Endothelial cell of umbilical vein (primary cell): ENCODE measurements around the gene TSACC. TPM values are rescaled to one million over a fixed set of nuclear protein-coding genes. Genes with fewer than 3 reads are reported as not detected.
A peak's percentile ranks its signal among the peaks of the same experiment; 100 is the strongest.

Experiments
- BruUV-seq: library from RNA; stranded (reverse); fragments of 400-500 nt; replicated peaks from 2 replicates; lab custom pipeline; 2021; lab: Mats Ljungman, UMichigan
- CTCF ChIA-PET: fragments of 300-600, 350-600 bp; sonication (Branson Sonifier 250); formaldehyde crosslinking; loops from one replicate; lab custom pipeline; 2021; ENCODE audit warnings: antibody characterized with exemption, inconsistent platforms; lab: Charles Lee
- POLR2A ChIA-PET: fragments of 300-600, 350-600 bp; sonication (Branson Sonifier 250); formaldehyde crosslinking; loops from one replicate; lab custom pipeline; 2021; ENCODE audit warnings: antibody characterized with exemption, inconsistent platforms; lab: Charles Lee
- DNase-seq: peaks from one replicate; pipeline ENCODE4 v3.0.0-alpha.2; 2011; ENCODE audit warnings: low read depth, low spot score
- FAIRE-seq: peaks from 2 replicates; lab custom pipeline; 2011; peaks lifted over from hg19 to GRCh38; lab: Jason Lieb, UNC
- H2AFZ ChIP-seq: 2 replicates; pipeline ENCODE4 v1.6.0; 2012; ENCODE audit warnings: low read depth, low read length, control low read depth, inconsistent platforms
- H3K27ac ChIP-seq: 2 replicates; pipeline ENCODE4 v1.5.1; 2011; ENCODE audit warnings: low read depth, mild to moderate bottlenecking, control low read depth, low read length, moderate library complexity; ENCODE audit not compliant: insufficient read depth
- H3K27me3 ChIP-seq, 2 experiments: 2 replicates each; pipeline versions ENCODE4 v1.6.0 to v1.6.1; 2011; ENCODE audit warnings: low read length in 2 of 2, mixed read lengths in 1 of 2; ENCODE audit not compliant: control insufficient read depth in 2 of 2, insufficient read depth in 2 of 2
- H3K36me3 ChIP-seq, 2 experiments: 2 replicates in 1 of 2; 3 replicates in 1 of 2; pipeline ENCODE4 v1.5.1; 2011; ENCODE audit warnings: low read length in 2 of 2, mild to moderate bottlenecking in 1 of 2, moderate library complexity in 1 of 2; ENCODE audit not compliant: control insufficient read depth in 2 of 2, insufficient read depth in 2 of 2; ENCODE audit errors: extremely low read depth in 1 of 2
- H3K4me1 ChIP-seq: 3 replicates; pipeline ENCODE4 v1.5.1; 2011; ENCODE audit warnings: mild to moderate bottlenecking, low read length; ENCODE audit not compliant: control insufficient read depth, insufficient read depth; ENCODE audit errors: extremely low read depth
- H3K4me2 ChIP-seq: 2 replicates; pipeline ENCODE4 v1.6.1; 2011; ENCODE audit warnings: low read length, control low read depth, mixed read lengths; ENCODE audit not compliant: insufficient read depth
- H3K4me3 ChIP-seq, 3 experiments: fragments of 200-600 bp in 1 of 3; sonication (generic), shearing (Covaris generic) in 1 of 3; replicated peaks in 1 of 3; 2 replicates each; pipeline ENCODE4 v1.5.1; 2011 to 2016; ENCODE audit warnings: control low read depth in 3 of 3, low read length in 3 of 3, mild to moderate bottlenecking in 2 of 3, inconsistent platforms in 1 of 3, low read depth in 1 of 3, moderate library complexity in 1 of 3; ENCODE audit not compliant: insufficient read depth in 1 of 3
- H3K79me2 ChIP-seq: 2 replicates; pipeline ENCODE4 v1.6.0; 2012; ENCODE audit warnings: low read length, inconsistent platforms; ENCODE audit not compliant: control insufficient read depth, insufficient read depth
- H3K9ac ChIP-seq: replicated peaks from 2 replicates; pipeline ENCODE3; 2011; ENCODE audit warnings: low read length, control low read depth; ENCODE audit not compliant: insufficient read depth; ENCODE audit errors: extremely low read depth
- H3K9me1 ChIP-seq: replicated peaks from 3 replicates; pipeline ENCODE4 v1.6.0; 2011; ENCODE audit warnings: mild to moderate bottlenecking, low read length; ENCODE audit not compliant: control insufficient read depth, insufficient read depth; ENCODE audit errors: extremely low read depth
- H3K9me3 ChIP-seq: replicated peaks from 2 replicates; pipeline ENCODE4 v1.5.1; 2012; ENCODE audit warnings: low read length, inconsistent platforms; ENCODE audit not compliant: control insufficient read depth, insufficient read depth
- H4K20me1 ChIP-seq: replicated peaks from 2 replicates; pipeline ENCODE3; 2011; ENCODE audit warnings: mild to moderate bottlenecking, low read length; ENCODE audit not compliant: control insufficient read depth, insufficient read depth; ENCODE audit errors: extremely low read depth
- CTCF ChIP-seq, 2 donors: IDR thresholded peaks; 1 replicate in 1 of 2; 2 replicates in 1 of 2; pipeline ENCODE4 v1.5.1; 2011; ENCODE audit warnings: low read length in 2 of 2, mild to moderate bottlenecking in 2 of 2, moderate library complexity in 2 of 2, control low read depth in 1 of 2, inconsistent platforms in 1 of 2, low read depth in 1 of 2; ENCODE audit not compliant: insufficient read depth in 1 of 2; ENCODE audit errors: extremely low read depth in 1 of 2
- EZH2 ChIP-seq: IDR thresholded peaks from 2 replicates; pipeline ENCODE4 v1.6.1; 2012; ENCODE audit warnings: borderline replicate concordance, low read depth, mild to moderate bottlenecking, moderate library complexity, low read length, inconsistent platforms; ENCODE audit not compliant: severe bottlenecking
- FOS ChIP-seq: IDR thresholded peaks from 2 replicates; pipeline ENCODE4 v1.6.1; 2011; ENCODE audit warnings: mild to moderate bottlenecking, low read length, moderate library complexity, borderline replicate concordance; ENCODE audit not compliant: insufficient read depth
- GATA2 ChIP-seq: IDR thresholded peaks from 2 replicates; pipeline ENCODE4 v1.7.0; 2011; ENCODE audit warnings: low read depth, mild to moderate bottlenecking, moderate library complexity, mixed read lengths, low read length; ENCODE audit not compliant: insufficient read length, insufficient read depth
- JUN ChIP-seq: IDR thresholded peaks from 2 replicates; pipeline ENCODE4 v1.6.1; 2011; ENCODE audit warnings: borderline replicate concordance, low read depth; ENCODE audit not compliant: insufficient read length, insufficient read depth
- MAX ChIP-seq: IDR thresholded peaks from 2 replicates; pipeline ENCODE4 v1.6.1; 2011; ENCODE audit not compliant: insufficient read depth, insufficient read length
- MYC ChIP-seq: IDR thresholded peaks from one replicate; pipeline ENCODE4 v1.6.1; 2011; ENCODE audit warnings: mild to moderate bottlenecking, low read depth, low read length
- POLR2A ChIP-seq: IDR thresholded peaks from 2 replicates; pipeline ENCODE4 v1.6.1; 2012; ENCODE audit warnings: low read depth, mild to moderate bottlenecking, control low read depth, low read length
- POLR2AphosphoS5 ChIP-seq: IDR thresholded peaks from 2 replicates; pipeline ENCODE4 v1.6.1; 2012; ENCODE audit warnings: low read depth, mild to moderate bottlenecking, control low read depth, low read length, moderate library complexity; ENCODE audit not compliant: insufficient read depth
- dilution Hi-C: fragments of 300-500 bp; cut with MboI; formaldehyde crosslinking; loops from one replicate; pipeline ENCODE4 v1.15.0; 2019; ENCODE audit warnings: low sequenced_read_pairs; ENCODE audit not compliant: extremely low pct_ligation_motif_present
- intact Hi-C: fragments of 100-400 bp; cut with micrococcal nuclease; formaldehyde crosslinking; loops from one replicate; pipeline ENCODE4 v1.10.0; 2022
- polyA plus RNA-seq, 4 experiments: library from polyadenylated mRNA; depleted of rRNA in 3 of 4; stranded (reverse) in 3 of 4; unstranded in 1 of 4; fragments of >200 nt; gene quantifications; 2 replicates each; pipeline versions ENCODE4 v1.2.1 to v1.2.3, GENCODE V29; 2011 to 2012; ENCODE audit warnings: missing spikeins in 1 of 4
- total RNA-seq: library from RNA; stranded (reverse); gene quantifications from 2 replicates; pipeline ENCODE4 v1.2.3, GENCODE V29; 2021

The TSACC gene
- total and polyA plus RNA-seq, 2 donors (not counting 3 experiments of a cell fraction or from before 2014, with no cell fraction given), result 0.69 to 0.94 TPM

DNA sequence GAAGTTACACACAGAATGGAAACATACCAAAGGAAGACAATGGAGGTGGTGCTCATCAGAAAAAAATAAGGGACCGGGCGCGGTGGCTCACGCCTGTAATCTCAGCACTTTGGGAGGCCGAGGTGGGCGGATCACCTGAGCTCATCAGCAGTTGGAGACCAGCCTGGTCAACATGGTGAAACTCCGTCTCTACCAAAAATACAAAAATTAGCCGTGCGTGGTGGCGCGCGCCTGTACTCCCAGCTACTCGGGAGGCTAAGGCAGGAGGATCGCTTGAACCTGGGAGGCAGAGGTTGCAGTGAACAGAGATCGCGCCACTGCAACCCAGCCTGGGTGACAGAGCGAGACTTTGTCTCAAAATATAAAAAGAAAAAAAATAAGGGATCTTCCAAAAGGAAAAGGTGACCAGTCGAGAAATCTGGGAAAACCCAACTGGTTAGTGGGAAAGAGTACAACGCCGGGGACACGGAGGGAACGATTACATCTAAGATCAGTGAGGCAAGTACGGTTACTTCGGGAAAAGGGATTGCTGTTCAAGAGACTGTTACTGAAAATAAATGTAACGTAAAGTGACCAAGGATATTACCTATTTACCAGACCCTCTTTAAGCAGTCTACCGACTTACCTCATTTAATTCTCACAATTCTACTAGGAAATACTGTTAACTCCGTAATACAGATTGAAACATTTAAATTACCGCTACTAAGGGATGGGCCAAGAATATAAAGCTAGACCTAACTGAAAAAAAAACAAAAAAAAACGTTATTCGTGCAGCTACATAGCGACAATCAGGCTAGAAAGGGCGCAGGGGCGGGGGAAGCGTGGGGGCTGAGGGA lies 1.1 kb upstream of the TSACC start:
- DNase-seq (no peak), FAIRE-seq (peak; percentile 33)
- Histone ChIP-seq H3K4me1 (peaks cover 15% of the 10 kb centered on the region), H3K9ac (peak overlapping the region; percentile 73), H3K4me2 (peak overlapping the region; percentile 83), H3K36me3 (peaks cover 13 to 14% of the 10 kb centered on the region in 2 experiments), H3K79me2 (peaks cover 44% of the 10 kb centered on the region), H2AFZ (peak overlapping the region; percentile 12), H4K20me1 (no peaks in the 10 kb centered on the region), H3K27ac (peak overlapping the region; percentile 9), H3K4me3 (peak overlapping the region; percentile 57 to 92 (median 57)), H3K27me3 (no peaks in the 10 kb centered on the region), H3K9me1 (no peaks in the 10 kb centered on the region), H3K9me3 (no peaks in the 10 kb centered on the region)
- POLR2A ChIA-PET, result no interaction called here
- dilution Hi-C loops, result no loop called here
- TF ChIP-seq GATA2, result no peak
- TF ChIP-seq CTCF (IDR thresholded peaks at IDR 0.05; ENCODE audit: extremely low read depth in 1 of 2, insufficient read depth in 1 of 2, low read depth in 1 of 2, low read length in 2 of 2), result no peak
- no peak for TF ChIP-seq FOS
- no peak for TF ChIP-seq JUN
- no peak for TF ChIP-seq MAX
- TF ChIP-seq EZH2, result no peak
- no peak for TF ChIP-seq POLR2A
- no peak for TF ChIP-seq MYC
- no peak for TF ChIP-seq POLR2AphosphoS5
- intact Hi-C loops, result loop anchor here (10.0 kb wide), 1 partner anchor 252 kb away; the partner anchor contains the start of gene MEX3A
- BruUV-seq, result no TSS peak
- CTCF ChIA-PET, result interaction anchor here (0.6 to 2.8 kb wide), 9 partner anchors 15 to 112 kb away, joined by 3 to 11 read pairs (median 3); no protein-coding TSS in a partner anchor
